DMS53 treated with DMSO at 0.1 percent for 48 hours (cell line): Measurements from ENCODE around the gene DLG2.

Experiments
- DNase-seq: peaks from one replicate; lab custom pipeline; 2025; ENCODE audit not compliant: unreplicated experiment; lab: John Stamatoyannopoulos, UW

DLG2 gene

GRCh38 chr11:83528877-83529276, 2098.3 kb downstream of the DLG2 start:
- DNase-seq, result no peak

- no peak for DNase-seq
These were observed 2098.9 kb downstream of the DLG2 start for GRCh38 chr11:83528225-83528624.

- DNase-seq, result no peak
These were observed 2103.5 kb downstream of the DLG2 start for GRCh38 chr11:83523676-83524075.

GRCh38 chr11:83522911-83523310, 2104.2 kb downstream of the DLG2 start:
- DNase-seq, result no peak

- DNase-seq, result no peak
These were observed 2105.2 kb downstream of the DLG2 start for GRCh38 chr11:83521647-83522596.

GRCh38 chr11:83520849-83521248, 2106.3 kb downstream of the DLG2 start:
- DNase-seq, result no peak

GRCh38 chr11:83511646-83512045, 2115.5 kb downstream of the DLG2 start:
- DNase-seq, result no peak

- DNase-seq, result no peak
These were observed 2116.3 kb downstream of the DLG2 start for GRCh38 chr11:83510530-83511460.

- no peak for DNase-seq
These were observed 2118.3 kb downstream of the DLG2 start for GRCh38 chr11:83508804-83509203.

- no peak for DNase-seq
These were observed 2125.1 kb downstream of the DLG2 start for GRCh38 chr11:83502041-83502440.

GRCh38 chr11:83493917-83494316, 2133.2 kb downstream of the DLG2 start:
- DNase-seq, result no peak

- DNase-seq, result no peak
These were observed 2134.1 kb downstream of the DLG2 start for GRCh38 chr11:83493034-83493433.

- no peak for DNase-seq
These were observed 2143.3 kb downstream of the DLG2 start for GRCh38 chr11:83483808-83484207.

- DNase-seq, result no peak
These were observed 2146.3 kb downstream of the DLG2 start for GRCh38 chr11:83480811-83481210.

GRCh38 chr11:83480251-83480650, 2146.9 kb downstream of the DLG2 start:
- no peak for DNase-seq

GRCh38 chr11:83477772-83478171, 2149.4 kb downstream of the DLG2 start:
- no peak for DNase-seq

GRCh38 chr11:83475760-83476159, 2151.4 kb downstream of the DLG2 start:
- no peak for DNase-seq

- no peak for DNase-seq
These were observed 2153.4 kb downstream of the DLG2 start for GRCh38 chr11:83473743-83474142.

GRCh38 chr11:83472806-83473205, 2154.3 kb downstream of the DLG2 start:
- DNase-seq, result no peak

- DNase-seq, result no peak
These were observed 2155.1 kb downstream of the DLG2 start for GRCh38 chr11:83471831-83472727.

- no peak for DNase-seq
These were observed 2159.3 kb downstream of the DLG2 start for GRCh38 chr11:83467837-83468236.
